ENCODE data around the gene DAAM1. TPM values are rescaled to one million over a fixed set of nuclear protein-coding genes. Genes with fewer than 3 reads are reported as not detected.

DAAM1 gene
- total RNA-seq, 1 donor from 2014 or later: 39.5 TPM

- no peak overlapping the region for H3K4me2 ChIP-seq
- no peaks in the 10 kb centered on the region for H3K4me1 ChIP-seq
- H3K4me3 ChIP-seq: no peak overlapping the region
- H2AFZ ChIP-seq (replicated peaks): no peak overlapping the region
- Mint-ChIP-seq H3K27me3 (ENCODE audit: insufficient read depth, low read depth) (no peaks in the 10 kb centered on the region), H3K9me3 (no peaks in the 10 kb centered on the region), H3K4me1 (no peaks in the 10 kb centered on the region), H3K27ac (no peak overlapping the region), H3K4me3 (no peak overlapping the region), H3K36me3 (peaks cover 34% of the 10 kb centered on the region)
- H3K9ac ChIP-seq: no peak overlapping the region
- no peaks in the 10 kb centered on the region for H3K27me3 ChIP-seq
- no peaks in the 10 kb centered on the region for H4K20me1 ChIP-seq (ENCODE audit: low read depth)
- no peaks in the 10 kb centered on the region for H3F3A ChIP-seq (ENCODE audit: low read depth)
- peaks cover 6% of the 10 kb centered on the region for H3K36me3 ChIP-seq
- H3K27ac ChIP-seq: no peak overlapping the region
- TF ChIP-seq CTCF (IDR thresholded peaks at IDR 0.05): no peak
- TF ChIP-seq EZH2 (IDR thresholded peaks at IDR 0.05): no peak
- TF ChIP-seq EZH2phosphoT487 (IDR thresholded peaks at IDR 0.05): no peak
- H3K9me3 ChIP-seq (ENCODE audit: low read depth): no peaks in the 10 kb centered on the region
- H3K79me2 ChIP-seq (ENCODE audit: low read depth): no peaks in the 10 kb centered on the region
- no peak for DNase-seq (ENCODE audit: low spot score)
These were observed 175.2 kb downstream of the DAAM1 start for GRCh38 chr14:59363531-59364226.

- Histone ChIP-seq H3K79me2 (ENCODE audit: low read depth) (no peaks in the 10 kb centered on the region), H3K9ac (no peak overlapping the region), H3K4me2 (no peak overlapping the region), H3K27ac (no peak overlapping the region), H3F3A (ENCODE audit: low read depth) (no peaks in the 10 kb centered on the region), H4K20me1 (ENCODE audit: low read depth) (no peaks in the 10 kb centered on the region), H3K27me3 (no peaks in the 10 kb centered on the region), H2AFZ (replicated peaks) (no peak overlapping the region), H3K9me3 (ENCODE audit: low read depth) (no peaks in the 10 kb centered on the region), H3K4me1 (no peaks in the 10 kb centered on the region), H3K4me3 (no peak overlapping the region), H3K36me3 (no peaks in the 10 kb centered on the region)
- H3K36me3 Mint-ChIP-seq: peaks cover 20% of the 10 kb centered on the region
- H3K9me3 Mint-ChIP-seq: peaks cover 2% of the 10 kb centered on the region
- H3K27me3 Mint-ChIP-seq (ENCODE audit: insufficient read depth, low read depth): peaks cover 2% of the 10 kb centered on the region
- no peak for DNase-seq (ENCODE audit: low spot score)
- TF ChIP-seq CTCF (IDR thresholded peaks at IDR 0.05): no peak
- no peak for TF ChIP-seq EZH2 (IDR thresholded peaks at IDR 0.05)
- TF ChIP-seq EZH2phosphoT487 (IDR thresholded peaks at IDR 0.05): no peak
- H3K4me3 Mint-ChIP-seq: no peak overlapping the region
- H3K4me1 Mint-ChIP-seq: peaks cover 6% of the 10 kb centered on the region
- H3K27ac Mint-ChIP-seq: no peak overlapping the region
These were observed 181.8 kb downstream of the DAAM1 start for GRCh38 chr14:59370158-59370742.

GRCh38 chr14:59371771-59372170 is 183.3 kb downstream of the DAAM1 start:
- no peak overlapping the region for H3K4me3 Mint-ChIP-seq
- Histone ChIP-seq H3K27ac (no peak overlapping the region), H3K27me3 (no peaks in the 10 kb centered on the region), H3K9me3 (ENCODE audit: low read depth) (no peaks in the 10 kb centered on the region), H3K79me2 (ENCODE audit: low read depth) (no peaks in the 10 kb centered on the region), H3K4me1 (no peaks in the 10 kb centered on the region), H3K9ac (no peak overlapping the region), H3K4me3 (no peak overlapping the region), H2AFZ (replicated peaks) (no peak overlapping the region), H3K4me2 (no peak overlapping the region), H3K36me3 (no peaks in the 10 kb centered on the region), H4K20me1 (ENCODE audit: low read depth) (no peaks in the 10 kb centered on the region), H3F3A (ENCODE audit: low read depth) (no peaks in the 10 kb centered on the region)
- H3K9me3 Mint-ChIP-seq: peaks cover 2% of the 10 kb centered on the region
- H3K27ac Mint-ChIP-seq: no peak overlapping the region
- TF ChIP-seq CTCF (IDR thresholded peaks at IDR 0.05) (no peak), EZH2 (IDR thresholded peaks at IDR 0.05) (no peak), EZH2phosphoT487 (IDR thresholded peaks at IDR 0.05) (no peak)
- no peak for DNase-seq (ENCODE audit: low spot score)
- H3K36me3 Mint-ChIP-seq: peaks cover 18% of the 10 kb centered on the region
- peaks cover 2% of the 10 kb centered on the region for H3K27me3 Mint-ChIP-seq (ENCODE audit: insufficient read depth, low read depth)
- peaks cover 6% of the 10 kb centered on the region for H3K4me1 Mint-ChIP-seq
